ENCODE data around the gene BTN2A1. TPM values are rescaled to one million over a fixed set of nuclear protein-coding genes. Genes with fewer than 3 reads are reported as not detected.
A peak's percentile ranks its signal among the peaks of the same experiment; 100 is the strongest.

Gene BTN2A1
- total and polyA plus RNA-seq, 9 of the 15 experiments (the other 6 are each of a cell fraction or from before 2014, with no cell fraction given): 6.7 to 22.1 (median 16.4) TPM

- no peak for TF ChIP-seq THRB (CRISPR knock-in tag; conservative IDR thresholded peaks at IDR 0.05)
- TF ChIP-seq DIDO1 (tag; IDR thresholded peaks at IDR 0.05; ENCODE audit: low read depth): 0 out of 2 replicates have a peak, but pooled peaks have one; percentile 20
- no peak for TF ChIP-seq ZC3H4 (CRISPR knock-in tag; IDR thresholded peaks at IDR 0.05; ENCODE audit: borderline replicate concordance)
- TF ChIP-seq ETV5 (CRISPR knock-in tag; IDR thresholded peaks at IDR 0.05; ENCODE audit: low read depth): 0 out of 2 replicates have a peak, but pooled peaks have one; percentile 9
- no peak for TF ChIP-seq ZNF395 (CRISPR knock-in tag; IDR thresholded peaks at IDR 0.05)
- TF ChIP-seq BDP1 (IDR thresholded peaks at IDR 0.05; ENCODE audit: insufficient read depth, insufficient read length): no peak
- no peak for TF ChIP-seq CBFB (CRISPR knock-in tag; IDR thresholded peaks at IDR 0.05)
- TF ChIP-seq ZNF398 (CRISPR knock-in tag; IDR thresholded peaks at IDR 0.05): no peak
- TF ChIP-seq ZBTB12 (CRISPR knock-in tag; IDR thresholded peaks at IDR 0.05): no peak
- TF ChIP-seq POLR2A (conservative IDR thresholded peaks at IDR 0.05): no peak
- no peak for TF ChIP-seq ATF2 (CRISPR knock-in tag; IDR thresholded peaks at IDR 0.05)
- TF ChIP-seq TCFL5 (CRISPR knock-in tag; conservative IDR thresholded peaks at IDR 0.05): no peak
- no peak for TF ChIP-seq ELF1 (tag; IDR thresholded peaks at IDR 0.05)
- no peak for TF ChIP-seq CC2D1A (IDR thresholded peaks at IDR 0.05)
- TF ChIP-seq ZKSCAN1 (IDR thresholded peaks at IDR 0.05; ENCODE audit: low read depth, low read length): no peak
- no peak for TF ChIP-seq DDX20 (tag; IDR thresholded peaks at IDR 0.05; ENCODE audit: low read depth)
- no peak for TF ChIP-seq SIX5 (IDR thresholded peaks at IDR 0.05; ENCODE audit: borderline replicate concordance in 1 of 2, insufficient read depth in 1 of 2, low read depth in 1 of 2, low read length in 2 of 2)
- 0 out of 2 replicates have a peak, but pooled peaks have one; percentile 4 for TF ChIP-seq ZFX (CRISPR knock-in tag; IDR thresholded peaks at IDR 0.05)
- no peak for TF ChIP-seq ETS2 (tag; IDR thresholded peaks at IDR 0.05; ENCODE audit: borderline replicate concordance, poor library complexity, severe bottlenecking)
- TF ChIP-seq NCOA2 (IDR thresholded peaks at IDR 0.05; ENCODE audit: partially characterized antibody in 2 of 2): no peak
- no peak for TF ChIP-seq RBM39 (optimal IDR thresholded peaks at IDR 0.05; ENCODE audit: low read depth, low read length)
- TF ChIP-seq SNAPC5 (CRISPR knock-in tag; IDR thresholded peaks at IDR 0.05): no peak
These were observed 420 bp upstream of the BTN2A1 start (continued) for GRCh38 chr6:26457264-26457805.
